WTC11 (cell line): Measurements from ENCODE around the gene DERL2.

ENCODE experiments used
- FOXP1 ChIP-seq: sonication (generic); formaldehyde crosslinking; IDR thresholded peaks from 2 replicates; pipeline ENCODE4 v1.8.0; 2022; ENCODE audit warnings: missing genetic modification reagents, mild to moderate bottlenecking, moderate library complexity, borderline replicate concordance
- NFYB ChIP-seq: sonication (generic); formaldehyde crosslinking; conservative IDR thresholded peaks from 2 replicates; pipeline ENCODE4 v1.8.0; 2022; ENCODE audit warnings: low read depth, missing genetic modification reagents
- SP1 ChIP-seq: sonication (generic); formaldehyde crosslinking; conservative IDR thresholded peaks from 2 replicates; pipeline ENCODE4 v1.8.1; 2022; ENCODE audit warnings: missing genetic modification reagents
- TF ChIP-seq, protein P1 (sequence below): fragments of 200-600 bp; IDR thresholded peaks from 2 replicates; pipeline ENCODE4 v1.8.0; 2022; ENCODE audit warnings: antibody characterized with exemption
- TF ChIP-seq, protein P2 (sequence below): sonication (generic); formaldehyde crosslinking; conservative IDR thresholded peaks from 2 replicates; pipeline ENCODE4 v1.8.1; 2022; ENCODE audit warnings: mild to moderate bottlenecking, missing genetic modification reagents
- TF ChIP-seq, protein P3 (sequence below): sonication (generic); formaldehyde crosslinking; IDR thresholded peaks from 2 replicates; pipeline ENCODE4 v1.8.1; 2023; ENCODE audit warnings: mild to moderate bottlenecking, missing genetic modification reagents
- TF ChIP-seq, protein P4 (sequence below): sonication (generic); formaldehyde crosslinking; IDR thresholded peaks from 2 replicates; pipeline ENCODE4 v1.8.0; 2022; ENCODE audit warnings: mild to moderate bottlenecking, missing genetic modification reagents

DNA sequence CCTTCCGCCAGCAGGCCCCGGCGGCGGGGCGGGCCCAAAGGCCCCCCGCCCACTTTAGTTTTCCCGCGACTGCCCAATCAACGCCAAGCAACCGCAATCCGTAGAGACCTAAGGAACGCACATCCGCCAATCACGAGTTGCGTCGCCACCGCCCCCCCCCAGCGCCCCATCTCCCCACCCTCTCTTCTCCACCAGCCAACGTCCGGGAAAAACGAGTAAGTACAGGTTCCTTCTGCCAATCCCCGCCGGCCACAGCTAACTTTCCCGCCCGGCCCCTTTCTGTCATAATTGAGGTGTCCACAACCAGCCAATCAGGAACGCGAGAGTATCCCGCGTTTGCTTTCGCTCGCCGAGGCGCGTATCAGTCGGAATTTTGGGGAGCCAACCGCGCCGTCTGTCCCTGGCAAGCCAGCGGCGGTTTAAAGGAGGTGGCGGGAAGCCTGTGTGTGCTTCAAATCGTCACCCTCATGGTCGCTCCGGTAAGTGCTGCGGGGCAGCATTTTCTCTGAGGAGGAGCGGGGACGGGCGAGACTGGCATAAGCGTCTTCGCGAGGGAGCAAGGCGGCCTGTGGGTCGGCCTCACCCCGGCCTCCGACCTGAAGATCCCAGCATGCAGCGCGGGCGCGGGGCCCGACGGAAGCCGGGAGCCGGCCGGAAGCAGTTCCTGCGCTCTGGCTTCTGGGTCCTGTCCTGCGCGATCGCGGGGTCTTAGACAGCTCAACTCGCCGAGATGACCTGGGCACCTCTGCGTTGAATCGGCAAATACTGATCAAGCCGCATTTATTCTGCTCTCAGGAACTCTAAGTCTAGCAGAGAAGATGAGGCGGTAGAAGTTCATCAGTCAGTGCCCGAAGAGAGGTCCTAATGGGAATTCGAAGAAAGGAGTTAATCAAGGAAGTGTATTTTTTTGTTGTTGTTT is 487 bp upstream of the DERL2 start, which contains the start of gene MIS12:
- TF ChIP-seq, protein P1, sequence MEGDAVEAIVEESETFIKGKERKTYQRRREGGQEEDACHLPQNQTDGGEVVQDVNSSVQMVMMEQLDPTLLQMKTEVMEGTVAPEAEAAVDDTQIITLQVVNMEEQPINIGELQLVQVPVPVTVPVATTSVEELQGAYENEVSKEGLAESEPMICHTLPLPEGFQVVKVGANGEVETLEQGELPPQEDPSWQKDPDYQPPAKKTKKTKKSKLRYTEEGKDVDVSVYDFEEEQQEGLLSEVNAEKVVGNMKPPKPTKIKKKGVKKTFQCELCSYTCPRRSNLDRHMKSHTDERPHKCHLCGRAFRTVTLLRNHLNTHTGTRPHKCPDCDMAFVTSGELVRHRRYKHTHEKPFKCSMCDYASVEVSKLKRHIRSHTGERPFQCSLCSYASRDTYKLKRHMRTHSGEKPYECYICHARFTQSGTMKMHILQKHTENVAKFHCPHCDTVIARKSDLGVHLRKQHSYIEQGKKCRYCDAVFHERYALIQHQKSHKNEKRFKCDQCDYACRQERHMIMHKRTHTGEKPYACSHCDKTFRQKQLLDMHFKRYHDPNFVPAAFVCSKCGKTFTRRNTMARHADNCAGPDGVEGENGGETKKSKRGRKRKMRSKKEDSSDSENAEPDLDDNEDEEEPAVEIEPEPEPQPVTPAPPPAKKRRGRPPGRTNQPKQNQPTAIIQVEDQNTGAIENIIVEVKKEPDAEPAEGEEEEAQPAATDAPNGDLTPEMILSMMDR = no peak
- TF ChIP-seq, protein P2, sequence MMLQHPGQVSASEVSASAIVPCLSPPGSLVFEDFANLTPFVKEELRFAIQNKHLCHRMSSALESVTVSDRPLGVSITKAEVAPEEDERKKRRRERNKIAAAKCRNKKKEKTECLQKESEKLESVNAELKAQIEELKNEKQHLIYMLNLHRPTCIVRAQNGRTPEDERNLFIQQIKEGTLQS (CRISPR knock-in tag) = peak; percentile 50; the same call in 1 of the 2 replicates
- TF ChIP-seq, protein P3, sequence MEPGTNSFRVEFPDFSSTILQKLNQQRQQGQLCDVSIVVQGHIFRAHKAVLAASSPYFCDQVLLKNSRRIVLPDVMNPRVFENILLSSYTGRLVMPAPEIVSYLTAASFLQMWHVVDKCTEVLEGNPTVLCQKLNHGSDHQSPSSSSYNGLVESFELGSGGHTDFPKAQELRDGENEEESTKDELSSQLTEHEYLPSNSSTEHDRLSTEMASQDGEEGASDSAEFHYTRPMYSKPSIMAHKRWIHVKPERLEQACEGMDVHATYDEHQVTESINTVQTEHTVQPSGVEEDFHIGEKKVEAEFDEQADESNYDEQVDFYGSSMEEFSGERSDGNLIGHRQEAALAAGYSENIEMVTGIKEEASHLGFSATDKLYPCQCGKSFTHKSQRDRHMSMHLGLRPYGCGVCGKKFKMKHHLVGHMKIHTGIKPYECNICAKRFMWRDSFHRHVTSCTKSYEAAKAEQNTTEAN (CRISPR knock-in tag) = peak; percentile 61; the same call in 1 of the 2 replicates
- TF ChIP-seq NFYB (CRISPR knock-in tag) (peak; percentile 76), SP1 (CRISPR knock-in tag) (peak; percentile 65; the same call in 1 of the 2 replicates), FOXP1 (CRISPR knock-in tag) (peak; percentile 95)
- TF ChIP-seq, protein P4, sequence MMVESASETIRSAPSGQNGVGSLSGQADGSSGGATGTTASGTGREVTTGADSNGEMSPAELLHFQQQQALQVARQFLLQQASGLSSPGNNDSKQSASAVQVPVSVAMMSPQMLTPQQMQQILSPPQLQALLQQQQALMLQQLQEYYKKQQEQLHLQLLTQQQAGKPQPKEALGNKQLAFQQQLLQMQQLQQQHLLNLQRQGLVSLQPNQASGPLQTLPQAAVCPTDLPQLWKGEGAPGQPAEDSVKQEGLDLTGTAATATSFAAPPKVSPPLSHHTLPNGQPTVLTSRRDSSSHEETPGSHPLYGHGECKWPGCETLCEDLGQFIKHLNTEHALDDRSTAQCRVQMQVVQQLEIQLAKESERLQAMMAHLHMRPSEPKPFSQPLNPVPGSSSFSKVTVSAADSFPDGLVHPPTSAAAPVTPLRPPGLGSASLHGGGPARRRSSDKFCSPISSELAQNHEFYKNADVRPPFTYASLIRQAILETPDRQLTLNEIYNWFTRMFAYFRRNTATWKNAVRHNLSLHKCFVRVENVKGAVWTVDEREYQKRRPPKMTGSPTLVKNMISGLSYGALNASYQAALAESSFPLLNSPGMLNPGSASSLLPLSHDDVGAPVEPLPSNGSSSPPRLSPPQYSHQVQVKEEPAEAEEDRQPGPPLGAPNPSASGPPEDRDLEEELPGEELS (CRISPR knock-in tag) = peak; percentile 40; the same call in 1 of the 2 replicates
